ENCODE results near the gene TP73.
A peak's percentile ranks its signal among the peaks of the same experiment; 100 is the strongest.

The TP73 gene

DNA sequence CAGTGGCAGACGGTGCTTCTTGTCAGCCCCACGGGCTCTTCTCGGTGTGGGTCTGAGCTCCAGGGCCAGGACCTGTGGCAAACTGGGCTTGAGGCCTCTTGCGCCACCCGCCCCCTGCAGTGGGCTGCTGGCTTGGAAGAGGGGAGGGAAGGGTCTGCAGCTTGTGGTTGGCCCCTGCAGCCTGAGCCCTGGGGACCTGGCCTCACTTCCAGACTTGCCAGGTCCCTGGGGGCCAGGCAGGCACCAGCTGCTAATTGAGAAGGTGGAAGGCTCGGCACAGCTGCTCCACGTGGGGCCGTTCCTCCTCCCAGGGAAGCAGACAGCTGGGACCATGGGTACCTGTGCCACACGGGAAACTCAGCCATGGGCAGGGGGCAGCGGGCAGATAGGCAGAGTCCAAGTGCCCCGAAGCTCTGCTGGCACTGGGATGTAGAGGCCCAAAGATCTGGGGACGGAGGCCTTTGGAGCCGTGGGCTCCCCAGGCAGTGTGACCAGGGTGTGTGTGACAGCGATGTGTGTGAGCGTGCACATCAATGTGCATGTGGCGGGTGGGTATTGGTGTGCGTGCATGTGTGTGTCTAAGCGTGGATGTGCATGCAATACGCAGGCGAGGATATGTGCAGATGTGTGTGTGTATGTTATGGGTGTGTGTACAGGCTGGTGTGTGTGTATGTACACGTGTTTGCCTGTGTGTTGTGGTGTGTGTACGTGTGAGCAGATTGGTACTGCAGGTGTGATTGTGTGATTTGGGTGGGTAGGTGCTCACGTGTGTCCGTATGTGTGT, 39.3 kb downstream of the TP73 start:
- peak; percentile 11 for DNase-seq

DNA sequence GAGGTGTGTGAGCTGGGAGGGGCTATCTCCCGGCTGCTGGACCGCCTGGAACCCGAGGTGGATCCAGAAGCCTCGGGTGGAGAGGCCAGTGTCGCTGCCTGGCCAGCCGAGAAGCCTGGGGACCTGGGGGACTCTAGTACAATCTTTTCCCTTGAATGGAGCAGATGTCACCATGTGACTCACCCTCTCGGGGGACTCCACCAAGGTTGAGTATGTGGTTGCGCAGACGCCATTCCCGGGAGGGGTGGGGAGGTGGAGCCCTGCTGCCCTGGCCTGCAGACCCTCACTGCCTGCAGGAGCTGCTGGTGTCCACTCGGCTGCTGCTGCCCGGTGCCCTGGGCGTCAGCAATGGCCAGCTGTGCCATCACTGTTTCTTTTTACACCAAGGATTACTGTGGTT, 40.3 kb downstream of the TP73 start:
- DNase-seq: no peak

DNA sequence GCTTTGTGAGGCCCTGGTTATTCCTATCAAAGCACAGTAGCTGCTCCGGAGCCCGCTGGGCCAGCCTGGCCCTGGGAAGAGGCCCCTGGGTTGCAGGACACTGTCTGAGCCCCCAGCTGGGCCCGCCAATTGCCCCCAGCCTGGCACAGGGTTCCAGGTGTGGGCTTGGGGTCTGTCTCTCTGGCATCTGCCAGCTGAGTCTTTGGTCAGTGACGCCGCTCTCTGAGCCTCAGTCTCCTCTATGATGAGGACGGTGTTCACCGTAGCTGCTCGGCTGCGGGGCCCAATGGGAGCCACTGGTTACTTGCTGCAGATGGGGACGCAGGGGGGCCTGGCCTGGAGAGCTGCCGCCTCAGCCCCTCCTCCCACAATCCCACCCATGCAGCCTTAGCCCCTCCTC, 41.0 kb downstream of the TP73 start:
- no peak for DNase-seq

DNA sequence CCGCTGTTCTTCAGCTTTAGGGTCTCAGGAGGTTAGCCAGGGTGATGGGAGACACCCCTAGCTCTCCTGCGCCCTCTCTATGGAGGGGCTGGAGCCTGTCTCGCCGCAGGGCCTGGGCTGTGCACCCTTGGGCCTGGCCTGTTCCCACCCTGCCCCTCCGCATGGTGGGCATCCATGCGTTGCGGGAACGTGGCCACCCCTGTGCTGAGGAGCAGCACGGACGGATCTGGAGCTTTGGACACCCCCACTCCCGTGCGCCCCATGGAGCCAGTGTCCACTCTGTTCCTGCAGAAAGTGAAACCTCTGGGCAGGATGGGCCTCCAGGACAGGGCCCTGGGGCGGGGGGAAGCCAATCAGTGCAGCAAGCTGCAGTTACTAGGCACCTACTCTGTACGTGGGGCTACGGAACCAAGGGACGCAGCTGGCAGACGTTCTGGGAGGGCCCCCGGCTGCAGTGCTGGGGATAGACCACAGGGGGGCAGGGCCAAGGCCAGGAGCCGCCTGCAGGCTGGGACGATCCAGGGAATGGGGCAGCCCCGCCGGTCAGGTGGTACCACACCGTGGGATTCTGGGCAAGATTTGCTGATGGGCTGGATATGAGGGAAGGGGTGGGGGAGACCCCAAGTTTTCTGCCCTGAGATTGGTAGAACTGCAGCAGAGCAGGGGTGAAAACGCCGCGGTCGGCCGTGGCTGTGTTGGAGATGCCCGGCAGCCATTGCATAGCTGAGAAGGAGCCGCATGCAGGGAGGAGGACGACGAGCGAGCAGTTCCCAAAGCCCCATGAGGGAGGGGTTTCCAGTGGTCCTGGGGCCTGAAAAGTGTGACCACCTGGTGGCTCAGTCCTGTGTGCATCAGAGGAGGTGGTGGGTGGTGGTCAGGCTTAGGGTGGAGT, 43.3 kb downstream of the TP73 start:
- DNase-seq: no peak

DNA sequence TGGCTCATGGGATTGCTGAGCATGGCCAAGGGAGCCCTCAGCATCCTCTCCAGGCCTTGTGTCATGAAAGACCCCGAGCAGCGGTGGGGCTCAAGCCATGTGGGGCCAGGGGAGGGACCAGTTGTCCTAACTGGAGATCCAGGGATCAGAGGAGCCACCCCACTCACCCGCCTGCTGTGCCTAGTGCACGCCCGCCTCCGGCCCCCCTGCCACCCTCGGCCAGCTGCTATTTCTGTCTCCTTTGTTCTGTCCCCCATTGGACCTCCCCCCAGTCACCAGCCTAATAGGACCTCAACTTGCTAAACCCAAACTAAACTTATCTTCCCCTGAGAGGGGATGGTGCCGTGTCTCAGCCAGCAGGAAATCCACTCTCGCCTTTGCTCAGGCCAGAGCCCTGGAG, 44.4 kb downstream of the TP73 start:
- no peak for DNase-seq

DNA sequence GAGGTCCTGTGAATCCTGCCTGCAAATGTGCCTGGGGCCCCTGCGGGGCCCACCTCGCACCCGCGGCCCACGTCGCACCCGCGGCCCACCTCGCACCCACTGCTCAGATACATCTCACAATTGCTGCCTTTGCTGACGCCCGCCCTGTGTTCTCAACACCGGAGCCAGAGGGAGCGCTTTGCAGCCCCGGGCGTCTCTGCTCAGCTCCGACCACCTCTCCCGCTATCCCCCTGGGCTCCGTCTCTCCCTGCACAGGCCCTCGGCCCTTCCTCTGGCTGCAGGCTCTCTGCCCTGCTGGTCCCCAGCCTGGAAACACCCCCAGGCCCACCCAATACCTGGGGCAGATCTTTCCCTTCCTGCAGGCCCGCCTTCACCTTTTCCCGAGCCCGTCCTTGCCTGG, 44.8 kb downstream of the TP73 start:
- DNase-seq: no peak

DNA sequence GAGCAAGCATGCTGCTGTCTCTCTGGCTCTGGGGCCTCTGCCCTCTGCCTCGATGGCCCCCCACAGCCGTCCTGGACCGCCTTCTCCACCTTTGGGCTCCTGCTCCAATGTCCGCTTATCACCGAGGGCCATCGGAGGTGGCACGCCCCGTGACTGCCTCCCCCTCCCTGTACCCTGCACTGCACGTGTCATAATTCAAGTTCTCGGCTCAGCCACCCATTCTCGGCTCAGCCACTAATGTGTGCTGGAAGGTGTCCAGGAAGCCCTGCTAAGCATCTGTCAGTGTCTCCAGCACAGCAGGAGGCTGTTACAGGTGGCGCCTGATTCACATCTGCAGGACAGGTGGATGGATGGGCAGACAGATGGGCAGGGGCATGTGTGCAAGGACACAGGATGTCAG, 45.5 kb downstream of the TP73 start:
- DNase-seq: no peak

DNA sequence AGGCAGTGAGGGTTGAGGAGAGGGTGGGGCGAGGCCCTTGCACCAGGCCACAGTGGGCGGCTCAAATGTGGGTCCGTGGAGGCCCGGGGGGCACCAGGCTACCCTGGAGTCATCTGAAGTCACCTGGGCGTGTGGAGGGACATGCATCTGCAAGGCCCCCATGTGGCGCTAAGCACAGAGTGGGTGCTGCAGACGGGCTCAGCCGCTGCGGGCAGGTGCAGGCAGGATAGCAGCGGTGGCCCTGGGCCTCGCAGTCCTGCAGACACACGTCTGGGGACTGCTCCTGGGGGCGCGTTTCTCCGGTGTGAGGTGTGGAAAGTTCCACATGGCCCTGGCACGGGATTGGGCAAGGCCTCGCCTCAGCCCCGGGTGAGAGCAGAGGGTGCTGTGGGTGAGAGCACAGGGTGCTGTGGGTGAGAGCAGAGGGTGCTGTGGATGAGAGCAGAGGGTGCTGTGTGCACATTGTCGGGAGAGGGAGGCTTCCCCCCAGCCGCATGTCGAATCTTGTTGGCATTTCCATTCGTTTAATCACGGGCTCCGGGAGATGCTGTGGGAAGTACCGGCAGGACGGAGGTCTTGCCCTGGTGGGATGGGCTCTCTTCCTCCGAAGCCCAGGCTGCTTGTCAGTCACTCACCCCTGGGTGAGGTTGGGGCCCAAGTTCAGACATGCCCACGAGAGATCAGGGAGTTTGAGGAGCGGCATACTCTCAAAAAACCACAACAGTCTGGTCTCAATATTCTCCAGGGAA, 46.5 kb downstream of the TP73 start:
- no peak for DNase-seq

DNA sequence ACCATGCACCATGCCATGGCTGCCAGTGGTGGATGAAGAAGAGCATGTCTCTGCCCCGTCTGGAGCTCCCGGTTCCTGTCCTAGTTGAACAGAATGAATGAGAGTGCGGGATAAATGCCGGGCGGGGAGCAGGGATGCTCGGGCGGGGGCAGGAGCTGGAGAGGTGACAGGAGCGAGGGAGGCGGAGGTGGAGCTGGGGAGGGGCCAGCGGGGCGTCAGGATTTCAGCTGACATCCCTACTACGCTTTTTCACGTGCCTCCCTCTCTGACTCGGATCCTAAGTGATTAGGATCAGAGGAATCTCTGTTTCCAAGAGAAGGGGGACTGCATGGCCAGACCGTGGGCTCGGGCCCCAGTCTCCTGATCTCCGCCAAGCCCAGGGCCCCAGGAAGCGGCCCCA, 47.3 kb downstream of the TP73 start:
- DNase-seq: no peak

DNA sequence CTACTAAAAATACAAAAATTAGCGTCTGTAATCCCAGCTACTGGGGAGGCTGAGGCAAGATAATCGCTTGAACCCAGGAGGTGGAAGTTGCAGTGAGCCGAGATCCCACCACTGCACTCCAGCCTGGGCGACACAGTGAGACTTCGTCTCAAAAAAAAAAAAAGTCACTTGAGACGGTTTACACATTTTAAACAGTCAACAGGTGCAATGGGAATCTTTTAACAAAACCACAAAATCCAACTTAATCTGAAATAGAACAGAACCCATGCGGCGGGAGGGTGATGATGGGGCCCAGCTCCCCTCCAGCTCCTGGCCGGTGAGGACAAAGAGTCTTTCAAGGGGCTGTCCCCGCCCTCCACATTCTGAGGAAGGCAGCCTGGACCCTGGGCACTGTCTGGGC, 48.3 kb downstream of the TP73 start:
- no peak for DNase-seq

DNA sequence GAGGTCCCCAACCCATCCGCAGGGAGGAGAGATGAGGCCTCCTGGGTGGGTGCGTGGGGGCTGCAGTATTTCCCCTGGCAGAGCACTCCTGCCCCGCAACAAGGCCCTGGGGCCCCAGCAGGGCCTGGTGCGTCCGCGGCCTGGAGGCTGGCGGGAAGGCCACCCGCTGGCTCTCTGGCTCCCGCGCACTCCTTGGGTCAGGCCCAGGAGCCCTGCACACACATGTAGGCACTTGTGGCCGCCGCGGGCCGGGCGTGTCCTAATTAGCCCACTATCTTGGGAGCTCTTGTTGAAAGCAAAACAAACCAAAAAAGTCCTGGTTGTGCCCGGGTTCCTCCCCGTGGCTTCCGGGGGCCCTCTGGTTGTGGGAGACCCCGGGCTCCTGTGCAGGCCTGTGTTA, 50.2 kb downstream of the TP73 start:
- DNase-seq: no peak

DNA sequence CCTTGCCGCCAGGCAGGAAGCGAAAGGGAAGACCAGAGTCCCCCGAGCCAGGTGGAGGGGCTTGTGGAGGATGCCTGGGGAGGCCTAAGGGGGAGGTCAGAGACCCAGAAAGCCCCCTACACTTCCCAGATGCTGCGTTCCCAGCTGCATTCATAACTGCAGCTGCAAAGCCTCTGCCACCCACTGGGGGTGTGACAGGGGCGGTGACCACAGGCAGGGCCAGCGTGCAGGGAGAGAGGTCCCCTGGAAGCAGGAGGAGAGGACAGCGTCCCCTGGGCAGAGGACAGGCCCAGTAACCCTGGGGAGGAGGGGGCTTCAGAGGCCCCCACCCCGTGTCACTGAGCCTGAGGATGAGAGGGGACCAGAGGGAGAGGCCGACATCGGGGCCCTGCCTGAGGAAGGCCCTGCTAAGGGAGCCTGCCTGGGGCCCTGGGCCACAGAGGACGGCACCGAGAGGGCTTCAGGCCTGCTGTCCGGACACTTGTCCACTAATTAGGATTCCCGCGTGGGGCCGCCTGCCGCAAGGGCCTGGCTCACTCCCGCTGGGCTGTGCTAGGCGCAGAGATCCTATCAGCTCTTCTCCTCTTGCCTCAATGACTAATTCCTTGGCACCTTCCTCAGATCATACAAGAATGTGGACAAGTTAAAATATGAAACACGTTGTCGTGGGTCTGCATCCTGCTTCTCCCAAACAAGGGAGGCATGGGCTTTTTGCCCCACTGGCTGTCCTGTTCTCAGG, 50.8 kb downstream of the TP73 start:
- no peak for DNase-seq

DNA sequence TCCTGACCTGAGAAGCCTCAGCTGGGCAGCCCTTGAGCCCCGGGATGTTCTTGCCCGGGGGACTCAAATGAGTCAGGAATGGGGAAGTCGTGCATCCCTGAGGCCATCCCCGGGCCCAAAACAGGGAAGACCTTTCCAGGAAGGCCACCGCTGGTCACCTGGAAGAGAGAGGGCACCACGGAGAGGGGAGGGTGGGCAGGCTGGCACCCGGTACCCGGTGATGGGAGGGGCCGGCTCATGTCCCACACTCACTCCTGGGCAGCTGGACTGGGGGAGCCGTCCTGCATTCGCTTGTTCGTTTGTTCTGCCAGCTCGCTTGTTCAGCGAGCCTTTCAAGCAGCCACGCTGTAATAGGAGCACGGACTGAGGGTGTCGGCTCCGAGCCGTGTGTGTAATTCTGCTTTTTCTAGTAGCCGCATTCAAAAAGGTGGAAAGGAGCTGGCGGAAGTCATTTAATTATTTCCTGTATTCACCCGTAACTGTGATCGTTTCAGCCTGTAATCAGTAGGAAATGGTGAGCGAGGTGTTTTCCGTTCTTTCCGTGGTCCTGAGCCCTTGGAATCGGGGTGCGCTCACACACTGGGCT, 51.6 kb downstream of the TP73 start:
- no peak for DNase-seq

DNA sequence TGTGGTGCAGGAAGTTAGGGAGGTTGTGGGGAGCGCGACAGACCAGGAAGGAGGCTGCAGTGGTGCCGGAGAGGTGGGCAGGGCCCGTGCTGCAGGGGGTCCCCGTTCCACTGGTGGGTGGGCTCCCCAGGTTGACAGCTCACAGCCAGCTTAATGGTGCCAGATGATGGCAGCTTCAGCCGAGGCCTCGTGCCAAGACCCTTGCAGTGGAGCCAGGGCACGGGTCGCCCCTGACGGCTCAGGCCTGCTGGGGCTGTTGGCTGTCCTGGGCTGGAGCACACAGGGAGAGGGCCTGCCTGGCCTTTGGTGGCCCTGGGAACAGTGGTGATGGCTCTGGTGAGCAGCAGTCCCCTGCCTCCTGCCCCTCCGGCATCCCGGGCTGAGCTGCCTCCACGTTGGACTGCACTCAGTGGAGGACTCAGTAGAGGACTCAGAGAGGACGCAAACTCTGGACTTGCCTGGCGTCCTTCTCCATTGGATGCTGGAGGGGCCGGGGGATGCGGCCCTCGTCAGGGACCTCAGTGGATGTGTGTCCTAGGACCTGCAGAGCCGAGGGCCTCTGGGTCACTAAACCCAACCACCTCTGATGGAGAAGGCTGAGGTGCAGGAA, 53.1 kb downstream of the TP73 start:
- DNase-seq: no peak

DNA sequence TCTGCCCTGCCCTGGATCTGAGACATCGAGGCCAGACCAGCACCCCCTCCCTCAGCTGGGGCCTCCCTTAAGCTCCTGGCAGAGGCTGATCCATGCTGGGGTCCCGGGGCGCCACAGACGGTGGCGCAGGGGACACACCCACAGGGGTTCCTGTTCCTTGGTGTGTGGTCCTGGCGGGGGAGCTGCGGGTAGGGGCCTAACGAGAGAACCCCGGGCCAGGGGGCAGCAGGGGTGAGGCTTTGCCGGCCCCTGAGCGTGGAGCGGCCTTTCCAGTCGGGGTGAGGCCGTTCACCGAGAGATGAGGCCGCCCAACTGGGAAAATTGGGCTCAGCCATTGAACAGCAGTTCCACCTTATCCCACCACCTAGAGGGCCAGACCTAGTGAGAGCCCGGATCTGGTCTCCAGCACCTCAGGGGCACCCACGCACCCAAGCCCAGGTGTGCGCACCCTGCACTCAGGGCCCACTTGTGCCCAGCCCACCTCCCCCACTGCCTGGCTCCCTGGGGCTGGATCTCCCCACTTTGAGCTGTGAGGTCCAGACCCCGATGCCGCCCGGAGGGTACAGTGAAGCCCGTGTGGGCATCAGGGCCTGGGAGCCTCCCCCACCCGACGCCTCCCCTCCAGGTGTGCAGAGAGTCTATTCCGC, 54.5 kb downstream of the TP73 start:
- no peak for DNase-seq

DNA sequence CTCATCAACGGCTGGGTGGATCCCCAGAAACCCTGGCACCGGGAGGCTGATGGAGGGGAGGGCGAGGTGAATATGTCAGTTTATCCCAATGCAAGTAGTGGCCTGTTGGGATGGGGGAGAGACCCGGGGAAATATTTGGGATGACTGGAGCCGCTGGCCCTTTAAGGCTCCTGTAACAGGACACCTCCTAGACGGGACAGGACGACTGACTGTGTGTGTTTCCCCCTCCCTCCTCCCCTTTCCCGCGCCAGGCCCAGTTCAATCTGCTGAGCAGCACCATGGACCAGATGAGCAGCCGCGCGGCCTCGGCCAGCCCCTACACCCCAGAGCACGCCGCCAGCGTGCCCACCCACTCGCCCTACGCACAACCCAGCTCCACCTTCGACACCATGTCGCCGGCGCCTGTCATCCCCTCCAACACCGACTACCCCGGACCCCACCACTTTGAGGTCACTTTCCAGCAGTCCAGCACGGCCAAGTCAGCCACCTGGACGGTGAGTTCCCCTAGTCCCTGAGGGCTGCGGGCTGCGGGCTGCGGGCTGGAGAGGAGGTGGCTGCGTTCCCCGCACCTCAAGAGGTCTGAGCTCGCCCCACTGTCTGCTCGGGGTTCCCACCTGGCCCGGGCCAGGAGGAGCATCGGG, 55.1 kb downstream of the TP73 start:
- no peak for DNase-seq

DNA sequence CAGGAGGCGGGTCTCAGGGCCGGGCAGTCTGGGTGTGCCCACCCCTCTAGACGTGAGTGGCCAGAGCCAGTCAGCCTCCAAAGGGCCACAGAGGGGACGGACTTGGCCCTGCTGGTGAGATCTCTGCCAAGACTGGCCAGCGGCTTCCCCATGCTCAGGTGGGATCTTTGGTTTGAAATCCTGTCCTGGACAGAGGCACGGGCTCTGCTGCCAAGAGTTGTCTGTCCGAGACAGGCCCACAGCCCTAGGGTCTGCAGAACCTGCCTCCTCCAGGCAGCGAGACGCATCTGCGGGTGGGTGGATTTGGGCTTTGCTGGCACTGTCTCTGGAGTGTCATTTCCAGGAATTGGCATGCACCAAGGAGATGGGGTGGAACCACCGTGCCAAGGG, 55.6 kb downstream of the TP73 start:
- no peak for DNase-seq

DNA sequence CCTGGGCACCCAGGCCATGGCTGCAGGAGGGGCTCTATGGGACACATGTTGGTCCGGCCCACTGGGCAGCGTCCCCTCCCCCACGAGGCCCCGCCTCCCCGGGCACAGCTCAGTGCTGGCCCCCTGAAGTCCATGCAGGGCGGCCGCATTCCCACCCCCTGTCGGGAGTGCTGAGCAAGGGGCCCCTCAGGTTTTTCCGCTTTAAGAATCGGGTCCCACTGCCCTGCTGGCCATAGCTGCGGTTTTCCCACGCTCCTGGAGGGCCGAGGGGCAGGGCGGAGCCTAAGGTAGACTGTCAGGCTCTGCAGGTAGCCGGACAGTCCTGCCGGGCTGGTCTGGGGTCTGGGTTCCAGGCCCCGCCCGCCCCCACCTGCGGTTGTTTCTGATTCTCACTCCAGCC, 56.5 kb downstream of the TP73 start:
- DNase-seq: no peak

DNA sequence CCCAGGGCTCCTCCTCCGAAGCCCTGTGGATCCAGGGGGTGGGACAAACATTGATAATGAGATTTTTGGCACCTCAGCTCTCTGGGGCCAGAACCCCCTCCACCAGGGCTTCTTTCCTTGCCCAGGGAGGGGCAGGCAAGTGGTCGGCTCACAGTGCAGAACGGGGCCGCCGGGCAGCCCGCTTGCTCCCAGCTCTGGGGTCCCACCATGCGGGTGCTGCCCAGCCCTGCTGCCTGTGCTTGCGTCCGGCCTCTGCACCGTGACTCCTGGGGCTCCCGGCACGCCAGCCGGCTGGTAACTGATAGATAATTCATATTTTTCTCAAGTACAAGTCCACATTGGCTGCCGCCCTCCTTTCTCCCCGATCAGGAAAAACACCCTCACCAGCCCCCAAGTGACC, 57.9 kb downstream of the TP73 start:
- no peak for DNase-seq

DNA sequence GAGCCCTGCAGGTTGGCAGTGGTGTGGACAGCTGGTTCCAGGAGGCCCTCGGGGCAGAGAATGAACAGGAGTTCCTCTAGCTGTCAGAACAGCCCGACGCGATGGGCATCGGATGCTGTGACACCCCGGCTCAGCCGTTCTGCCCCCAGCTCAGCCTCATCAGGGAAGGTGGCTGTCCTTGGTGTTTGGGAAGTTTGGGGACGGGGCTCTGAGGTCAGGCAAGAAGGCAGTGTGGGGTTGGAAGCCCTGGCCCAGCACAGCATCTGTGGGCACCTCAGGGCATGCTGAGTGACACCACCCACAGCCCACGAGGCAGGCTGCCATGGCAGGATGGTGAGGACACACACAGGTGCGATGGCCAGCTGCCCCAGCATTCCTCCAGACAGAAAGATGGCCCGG, 59.1 kb downstream of the TP73 start:
- no peak for DNase-seq
